HS-5 (cell line): Measurements from ENCODE around the gene PIK3R6.

Experiments
- DNase-seq: peaks from one replicate; pipeline ENCODE4 v3.0.0-alpha.2; 2012; ENCODE audit warnings: low read depth

PIK3R6 gene

DNA sequence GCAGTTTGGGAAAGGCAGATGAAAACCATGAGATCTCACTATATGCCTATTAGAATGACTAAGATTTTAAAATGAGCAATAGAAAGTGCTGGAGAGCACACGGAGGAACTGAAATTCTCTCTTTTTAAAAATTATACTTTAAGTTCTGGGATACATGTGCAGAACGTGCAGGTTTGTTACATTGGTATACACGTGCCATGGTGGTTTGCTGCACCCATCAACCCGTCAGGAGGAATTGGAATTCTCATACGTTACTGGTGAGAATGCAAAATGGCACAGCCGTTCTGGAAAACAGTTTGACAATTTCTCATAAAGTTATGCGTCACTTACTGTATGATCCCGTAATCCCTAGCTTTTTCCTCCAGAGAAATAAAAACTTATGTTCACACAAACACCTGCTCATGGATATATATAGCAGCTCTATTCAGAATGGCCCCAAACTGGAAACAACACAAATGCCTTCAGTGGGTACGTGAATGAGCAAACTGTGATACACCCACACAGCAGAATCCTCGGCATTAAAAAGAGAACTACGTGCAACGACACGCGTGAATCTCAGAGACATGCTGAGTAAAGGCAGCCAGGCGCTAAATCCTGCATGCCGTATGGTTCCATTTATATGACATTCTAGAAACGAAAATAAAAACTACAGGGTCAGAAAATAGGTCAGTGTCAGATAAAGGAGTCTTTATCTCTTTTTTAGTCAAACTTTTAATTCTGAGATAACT, 11.8 kb downstream of the PIK3R6 start:
- no peak for DNase-seq

DNA sequence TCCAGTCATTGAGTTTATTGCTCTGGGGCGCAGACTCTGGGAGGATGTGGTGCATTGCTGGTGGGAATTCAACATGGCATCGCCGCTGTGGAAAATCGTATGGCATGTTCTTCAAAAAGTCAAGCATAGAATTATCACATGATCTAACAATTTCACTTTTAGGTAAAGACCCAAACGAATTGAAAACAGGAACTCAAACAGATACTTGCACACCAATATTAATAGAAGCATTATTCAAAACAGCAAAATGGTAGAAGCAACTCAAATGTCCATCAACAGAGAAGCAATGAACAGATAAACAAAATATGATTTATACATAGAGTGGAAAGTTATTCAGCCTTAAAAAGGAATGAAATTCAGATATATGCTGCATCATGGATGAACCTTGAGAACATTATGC, 15.9 kb downstream of the PIK3R6 start:
- DNase-seq, result no peak

DNA sequence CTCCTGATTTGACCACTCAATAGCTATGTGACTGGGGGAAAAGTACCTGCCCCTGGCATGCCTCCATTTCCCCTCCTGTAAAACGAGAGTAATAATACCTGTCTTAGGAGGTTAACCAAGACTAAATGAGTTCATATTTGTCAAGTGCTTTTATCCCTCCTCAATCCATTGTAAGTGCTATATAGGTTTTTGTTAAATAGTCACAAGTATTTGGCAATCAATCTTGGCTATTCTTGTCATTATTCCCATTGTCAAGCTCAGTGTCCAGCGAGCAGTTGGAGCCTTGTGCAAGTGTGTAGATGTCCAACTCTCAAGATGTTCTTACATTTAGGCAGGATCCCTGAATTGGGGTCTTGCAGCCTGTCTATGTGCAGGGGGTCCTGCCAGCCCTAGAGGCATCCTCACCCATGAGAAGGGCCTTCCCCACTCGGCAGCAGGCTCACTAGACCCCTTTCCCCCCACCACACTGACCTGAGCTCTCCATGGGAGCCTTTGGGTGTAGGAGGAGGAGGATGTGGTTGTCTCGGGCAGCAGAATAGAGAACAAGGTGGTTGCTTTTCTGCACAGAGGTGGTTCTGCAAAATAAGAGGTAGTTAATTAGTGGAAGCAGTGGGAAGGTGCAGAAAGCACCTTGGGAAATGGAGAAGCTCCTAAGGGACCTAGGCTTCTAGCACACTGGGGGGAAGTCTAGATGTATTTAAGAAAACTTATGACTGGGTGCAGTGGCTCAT, 18.0 kb downstream of the PIK3R6 start:
- no peak for DNase-seq

DNA sequence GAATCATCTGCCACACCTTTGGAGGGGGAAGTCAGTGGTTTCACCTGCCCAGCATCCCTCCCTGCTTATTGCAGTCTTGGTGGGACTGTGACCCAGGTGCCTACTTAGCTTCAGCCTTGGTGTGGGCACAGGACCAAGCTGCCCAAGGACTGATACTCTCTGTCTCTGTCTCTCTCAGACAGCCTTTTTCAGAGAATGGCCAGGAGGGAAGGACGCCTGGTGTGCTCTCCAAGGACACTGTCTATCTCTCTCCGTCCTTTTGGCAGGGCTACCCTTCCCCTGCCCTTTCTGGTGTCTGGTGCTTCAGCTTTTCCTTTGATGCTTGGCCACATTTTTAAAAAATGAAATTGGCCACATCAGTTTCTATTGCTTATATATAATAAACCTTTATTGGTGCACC, 19.6 kb downstream of the PIK3R6 start:
- DNase-seq, result no peak

DNA sequence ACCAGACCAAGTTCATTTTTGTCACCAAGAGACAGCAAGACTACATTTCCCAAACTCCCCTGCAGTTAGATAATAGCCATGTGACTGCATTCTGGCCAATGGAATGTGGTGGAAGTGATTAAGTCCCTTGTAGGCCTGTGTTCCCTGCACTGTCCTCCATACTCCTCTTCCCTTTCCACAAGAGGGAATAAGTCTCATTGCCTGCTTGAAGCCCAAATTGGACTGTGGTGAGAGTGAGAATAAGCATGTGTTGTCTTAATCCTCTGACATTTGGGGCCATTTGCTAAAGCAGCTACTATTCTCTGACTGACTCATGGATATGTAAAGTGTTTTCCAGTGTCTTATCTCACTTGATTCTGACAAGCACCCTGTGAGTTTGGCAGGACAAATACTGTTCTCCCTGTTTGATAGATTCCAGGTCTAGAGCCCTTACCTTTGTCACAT, 20.7 kb downstream of the PIK3R6 start:
- DNase-seq, result peak; percentile 20

DNA sequence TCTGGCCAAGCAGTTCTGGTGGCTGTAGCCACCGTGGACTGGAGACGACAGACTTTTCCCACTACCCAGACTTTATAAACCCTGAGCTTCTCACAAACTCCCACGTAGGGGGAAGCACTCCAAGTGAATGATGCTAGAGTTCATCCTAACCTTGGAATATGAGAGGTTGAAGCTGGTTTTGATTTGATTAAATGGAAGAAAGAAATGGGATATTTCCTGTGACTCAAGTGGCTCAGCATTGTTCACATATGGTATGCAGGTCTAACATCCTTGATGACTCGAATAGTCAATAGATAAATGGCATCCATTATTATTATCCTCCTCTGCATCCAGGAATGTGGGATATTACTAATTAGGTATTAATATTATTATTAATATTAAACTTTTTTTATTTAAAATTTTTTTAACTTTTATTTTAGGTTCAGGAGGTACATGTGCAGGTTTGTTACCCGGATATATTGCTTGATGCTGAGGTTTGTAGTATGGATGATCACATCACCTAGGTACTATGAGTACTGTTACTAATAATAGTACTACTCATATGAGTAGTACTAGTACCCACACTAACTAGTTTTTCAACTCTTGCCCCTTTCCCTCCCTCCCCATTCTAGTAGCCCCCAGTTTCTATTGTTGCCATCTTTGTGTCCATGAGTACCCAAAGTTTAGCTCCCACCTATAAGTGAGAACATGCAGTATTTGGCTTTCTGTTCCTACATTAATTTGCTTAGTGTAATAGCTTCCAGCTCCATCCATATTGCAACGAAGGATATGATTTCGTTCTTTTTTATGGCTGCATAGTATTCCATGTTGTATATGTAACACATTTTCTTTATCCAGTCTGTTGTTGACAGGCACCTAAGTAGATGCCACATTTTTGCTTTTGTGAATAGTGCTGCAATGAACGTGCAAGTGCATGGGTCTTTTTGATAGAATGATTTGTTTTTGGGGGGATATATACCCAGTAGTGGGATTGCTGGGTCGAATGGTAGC, 22.9 kb downstream of the PIK3R6 start:
- DNase-seq, result peak; percentile 44

DNA sequence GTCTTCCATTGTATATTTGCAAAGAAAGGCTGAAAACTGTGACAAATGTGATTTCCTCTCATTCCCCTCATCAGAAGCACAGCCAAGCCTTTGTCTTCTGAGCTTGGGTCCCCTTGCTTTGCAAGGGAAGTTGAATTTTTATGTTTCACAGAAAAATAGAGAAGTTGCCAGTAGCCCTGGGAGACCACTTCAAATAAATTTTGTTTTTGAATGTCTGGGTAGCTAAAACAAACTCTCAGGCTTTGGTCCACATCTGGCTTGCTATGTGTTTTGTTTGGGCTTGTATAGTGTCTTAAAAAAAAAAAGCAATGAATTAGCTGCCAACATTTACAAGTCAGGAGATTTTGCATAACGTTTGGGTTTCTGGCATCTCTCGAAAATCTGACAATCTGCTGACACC, 24.1 kb downstream of the PIK3R6 start:
- no peak for DNase-seq

DNA sequence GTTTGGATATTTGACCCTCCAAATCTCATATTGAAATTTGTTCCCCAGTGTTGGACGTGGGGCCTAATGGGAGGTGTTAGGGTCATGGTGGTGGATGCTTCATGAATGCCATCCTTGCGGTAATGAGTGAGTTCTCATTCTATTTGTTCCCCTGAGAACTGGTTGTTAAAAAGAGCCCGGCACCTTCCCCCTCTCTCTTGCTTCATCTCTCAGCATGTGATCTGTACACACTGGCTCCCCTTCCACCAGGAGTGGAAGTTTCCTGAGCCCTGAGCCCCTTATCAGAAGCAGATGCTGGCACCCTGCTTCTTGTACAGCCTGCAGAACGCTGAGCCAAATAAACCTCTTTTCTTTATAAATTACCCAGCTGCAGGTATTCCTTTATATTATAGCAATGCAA, 25.6 kb downstream of the PIK3R6 start:
- no peak for DNase-seq

DNA sequence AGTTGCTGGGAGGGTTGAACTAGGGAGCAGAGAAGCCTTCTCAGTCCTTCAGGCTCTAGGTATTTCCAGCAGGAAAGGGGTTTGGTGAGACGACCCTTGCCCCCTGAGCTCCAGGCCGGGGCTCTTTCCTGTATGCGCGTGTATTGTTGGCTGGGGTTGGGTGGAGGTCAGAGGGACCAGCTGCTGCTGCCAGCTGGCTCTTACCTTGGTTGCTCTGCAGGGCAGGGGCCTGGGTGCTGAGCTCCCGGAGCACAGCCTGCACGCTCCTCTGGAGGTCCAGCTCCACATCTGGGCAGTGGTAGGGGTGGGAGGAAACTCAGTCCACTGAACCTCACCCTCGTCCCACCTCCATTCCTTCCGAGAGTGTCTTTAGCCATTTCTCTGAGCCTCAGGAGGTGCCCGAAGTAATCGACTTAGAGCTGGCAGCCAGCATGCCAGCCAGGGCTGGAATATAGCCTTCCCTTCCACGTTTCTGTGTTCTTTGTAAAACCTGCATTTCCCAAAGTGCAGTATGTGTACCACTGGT, 28.0 kb downstream of the PIK3R6 start:
- no peak for DNase-seq

DNA sequence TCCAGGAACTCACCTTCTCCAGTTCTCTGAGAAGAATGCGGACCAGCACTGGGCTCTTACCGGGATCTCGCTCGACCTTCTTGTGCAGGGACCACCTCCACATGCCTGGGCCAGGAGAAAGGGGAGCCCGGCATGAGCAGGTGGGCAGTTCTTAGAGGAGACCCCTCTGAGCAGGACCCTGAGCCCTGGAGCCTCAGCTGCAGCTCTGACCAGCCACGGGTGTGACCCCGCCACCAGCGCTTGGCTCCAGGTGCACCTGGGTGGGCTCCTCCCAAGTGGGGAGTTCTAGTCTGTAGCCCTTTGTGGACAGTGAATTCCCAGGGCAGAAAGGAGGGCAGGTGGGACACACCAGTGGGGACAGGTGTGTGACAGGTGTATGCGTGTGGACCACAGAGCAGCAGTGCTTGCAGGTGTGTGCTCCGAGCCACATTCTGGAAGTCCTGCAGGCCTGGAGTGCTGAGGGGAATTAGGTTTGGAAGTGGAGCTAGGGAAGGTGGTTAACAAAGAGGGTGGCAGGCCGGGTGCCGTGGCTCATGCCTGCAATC, 28.9 kb downstream of the PIK3R6 start:
- DNase-seq, result no peak

DNA sequence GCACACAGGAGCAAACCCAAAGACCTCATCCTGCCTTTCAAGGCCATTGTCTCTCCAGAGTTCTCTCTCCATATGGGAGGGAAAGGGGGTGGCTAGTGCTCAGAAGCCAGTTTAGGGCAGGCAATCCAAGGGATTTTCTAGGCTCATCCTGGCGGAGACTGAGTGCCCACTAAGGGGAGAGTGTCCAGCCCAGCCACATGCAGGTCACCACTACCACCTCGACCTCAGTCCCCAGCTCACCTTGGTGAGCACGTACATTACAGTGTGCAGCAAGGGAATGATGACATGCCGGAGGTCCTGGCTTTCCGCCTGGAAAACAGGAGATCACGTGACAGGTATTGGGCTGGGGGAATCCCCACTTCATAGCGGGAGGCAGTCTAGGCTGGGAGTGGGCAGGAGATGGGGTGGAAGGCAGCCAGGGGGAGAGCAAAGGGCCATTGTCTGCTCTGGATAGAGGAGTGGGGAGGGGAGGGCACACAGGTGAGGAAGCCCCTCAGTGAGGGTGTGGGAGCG, 29.9 kb downstream of the PIK3R6 start:
- DNase-seq, result no peak

DNA sequence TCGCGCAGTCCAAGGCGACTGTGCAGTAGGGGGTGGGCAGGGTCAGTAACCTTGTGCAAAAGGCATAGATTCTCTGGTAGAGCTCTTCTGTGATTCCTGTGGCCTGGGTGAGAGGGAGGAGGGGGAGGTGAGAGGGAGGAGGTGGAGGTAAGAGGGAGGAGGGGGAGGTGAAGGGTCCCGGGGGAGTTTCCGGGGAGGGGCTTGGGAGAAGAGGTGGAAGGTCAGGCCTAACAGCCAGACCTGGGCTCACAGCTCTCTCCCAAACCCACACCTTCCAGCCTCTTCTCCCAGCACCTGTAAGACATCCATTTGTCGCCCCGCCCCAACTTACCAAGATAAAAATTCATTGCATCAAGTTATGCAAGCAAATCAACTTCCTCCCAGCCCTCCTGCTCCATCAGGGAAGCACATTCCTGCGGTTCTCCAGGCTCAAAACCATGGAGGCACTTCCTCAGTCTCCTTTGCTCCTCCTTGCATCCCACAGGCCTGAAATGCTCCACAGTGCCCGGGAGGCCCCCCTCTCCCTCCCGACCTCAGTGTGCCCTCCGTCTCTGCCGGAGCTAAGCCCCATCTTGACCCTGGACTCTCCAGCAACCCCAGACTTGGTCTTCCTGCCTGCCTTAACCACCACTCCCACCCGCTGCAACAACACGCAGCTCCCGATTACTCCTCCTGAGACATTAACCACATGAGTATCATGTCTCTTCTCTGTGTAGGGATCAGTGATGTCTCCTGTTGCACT, 30.5 kb downstream of the PIK3R6 start:
- no peak for DNase-seq

DNA sequence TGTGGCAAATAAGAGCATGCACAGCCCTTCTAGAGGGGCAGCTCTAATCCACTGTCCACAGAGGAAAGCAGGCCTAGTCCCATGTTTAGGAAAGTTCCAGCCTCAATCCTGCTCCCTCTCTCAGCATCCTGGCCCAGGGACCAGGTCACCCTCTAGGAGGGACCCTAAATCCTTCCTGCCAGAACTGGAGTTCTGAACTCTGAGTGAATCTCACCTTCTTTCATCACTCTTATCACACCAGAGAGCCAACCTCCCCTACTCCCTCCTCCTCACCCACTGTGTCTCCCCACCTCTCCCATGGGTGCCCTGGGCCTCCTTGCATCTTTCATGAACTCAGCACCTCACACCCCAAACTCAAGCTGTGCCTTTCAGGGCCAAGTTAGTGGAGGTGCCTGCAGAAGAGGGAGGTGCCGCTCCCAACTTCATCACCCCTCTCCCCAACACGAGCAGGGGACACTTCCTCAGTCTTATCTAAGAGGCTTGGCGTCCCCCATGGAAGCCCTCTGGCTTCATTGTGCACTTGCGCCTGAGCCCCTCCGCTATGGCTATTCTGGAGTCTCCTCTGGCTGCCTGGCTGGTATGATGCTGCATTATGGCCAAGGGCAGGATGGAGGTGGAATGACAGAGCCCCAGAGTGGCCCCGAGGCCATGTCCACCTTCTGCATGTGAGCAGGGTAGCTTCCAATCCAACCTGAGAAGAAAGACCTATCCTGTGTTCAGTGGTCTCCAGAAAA, 31.7 kb downstream of the PIK3R6 start:
- DNase-seq, result no peak

DNA sequence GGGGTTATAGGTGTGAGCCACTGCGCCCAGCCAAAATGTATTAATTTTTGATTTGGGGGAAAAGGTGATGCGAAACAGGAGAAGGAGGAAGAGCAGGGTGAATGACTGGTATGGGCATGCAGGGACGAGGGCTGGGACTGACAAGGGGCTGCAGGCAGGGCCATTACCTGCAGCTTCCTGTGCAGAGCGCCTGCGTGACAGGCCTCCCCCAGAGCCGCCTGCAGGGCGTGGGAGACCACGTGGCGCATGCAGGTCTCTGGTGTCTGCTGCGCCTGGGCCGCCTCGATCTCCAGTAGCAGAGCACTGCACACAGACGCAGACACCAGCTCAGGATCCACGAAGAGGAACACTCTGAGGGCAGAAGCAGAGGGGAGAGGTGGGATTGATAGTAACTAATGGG, 32.4 kb downstream of the PIK3R6 start:
- no peak for DNase-seq

DNA sequence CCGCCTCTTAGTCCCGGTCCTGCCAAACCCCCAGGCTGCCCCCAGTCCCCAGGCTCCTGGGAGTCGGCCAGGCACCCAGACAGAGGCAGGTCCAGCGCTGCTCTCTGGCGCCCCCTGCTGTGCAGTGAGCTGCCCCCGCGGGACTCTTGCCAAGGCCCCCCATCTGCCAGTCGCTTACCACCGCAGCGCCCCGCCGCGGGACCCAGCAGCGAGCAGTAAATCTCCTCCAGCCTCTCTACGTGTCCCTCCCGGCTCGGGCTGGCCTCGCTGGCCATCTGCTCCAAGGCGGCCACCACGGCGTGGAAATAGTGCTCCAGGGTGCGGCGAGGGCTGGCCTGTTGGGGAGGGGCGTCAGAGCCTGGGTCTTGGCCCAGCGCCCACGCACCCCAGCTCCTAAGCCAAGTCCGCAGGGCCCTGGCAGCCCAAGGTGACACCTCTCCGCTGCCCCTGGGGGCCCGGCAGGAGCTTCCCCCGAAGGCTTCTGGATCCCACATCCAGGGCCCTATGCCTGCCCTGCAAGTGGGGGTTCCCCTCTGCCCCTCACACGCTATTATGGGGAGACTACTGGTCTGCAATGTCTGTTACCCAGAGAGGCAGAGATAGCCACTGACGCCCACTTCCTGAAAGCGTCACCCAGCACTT, 34.6 kb downstream of the PIK3R6 start:
- no peak for DNase-seq

DNA sequence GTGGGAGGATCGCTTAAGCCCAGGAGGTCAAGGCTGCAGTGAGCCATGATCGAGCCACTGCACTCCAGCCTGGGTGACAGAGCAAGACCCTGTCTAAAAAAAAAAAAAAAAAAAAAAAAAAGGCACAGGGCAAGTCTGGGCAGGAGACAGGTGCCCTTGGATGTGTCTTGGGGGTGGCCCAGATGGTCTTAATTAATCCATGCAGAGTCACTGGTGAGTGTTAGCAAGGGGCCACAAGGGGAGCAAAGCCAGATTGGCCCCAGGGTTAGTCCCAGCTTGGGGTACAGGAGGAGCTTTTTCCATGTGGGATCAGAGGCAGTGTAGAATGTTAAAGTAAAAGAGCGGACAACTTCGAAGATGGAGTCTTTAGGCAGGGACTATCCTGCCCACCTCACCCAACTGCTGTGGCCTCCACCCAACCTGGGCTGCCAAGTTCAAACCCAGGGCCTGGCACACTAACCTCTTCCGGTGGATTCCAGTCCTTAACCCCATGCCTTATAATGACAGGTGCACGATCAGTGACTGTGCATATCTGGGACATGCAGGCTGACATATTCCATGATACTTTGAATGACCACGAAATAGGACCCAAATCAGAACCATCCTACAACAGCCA, 36.1 kb downstream of the PIK3R6 start:
- no peak for DNase-seq

DNA sequence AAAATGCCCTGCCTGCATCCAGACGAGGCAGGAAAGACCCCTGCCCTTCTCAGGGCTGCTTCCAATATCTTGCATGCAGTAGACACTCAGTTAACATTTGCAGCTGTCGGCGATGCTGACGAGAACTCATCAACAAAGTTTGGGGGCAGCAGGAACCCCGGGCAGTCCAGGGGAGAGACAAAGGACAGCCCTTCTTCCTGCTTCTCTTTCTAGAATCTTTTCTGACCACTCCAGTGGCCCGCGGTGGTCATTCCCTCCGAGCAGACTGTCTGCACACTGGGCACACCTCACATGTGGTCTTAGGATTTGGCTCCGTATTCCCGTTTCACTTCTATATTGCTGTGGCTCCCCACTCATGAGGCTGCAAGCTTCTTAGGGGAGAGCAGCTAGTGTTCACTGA, 37.3 kb downstream of the PIK3R6 start:
- no peak for DNase-seq

DNA sequence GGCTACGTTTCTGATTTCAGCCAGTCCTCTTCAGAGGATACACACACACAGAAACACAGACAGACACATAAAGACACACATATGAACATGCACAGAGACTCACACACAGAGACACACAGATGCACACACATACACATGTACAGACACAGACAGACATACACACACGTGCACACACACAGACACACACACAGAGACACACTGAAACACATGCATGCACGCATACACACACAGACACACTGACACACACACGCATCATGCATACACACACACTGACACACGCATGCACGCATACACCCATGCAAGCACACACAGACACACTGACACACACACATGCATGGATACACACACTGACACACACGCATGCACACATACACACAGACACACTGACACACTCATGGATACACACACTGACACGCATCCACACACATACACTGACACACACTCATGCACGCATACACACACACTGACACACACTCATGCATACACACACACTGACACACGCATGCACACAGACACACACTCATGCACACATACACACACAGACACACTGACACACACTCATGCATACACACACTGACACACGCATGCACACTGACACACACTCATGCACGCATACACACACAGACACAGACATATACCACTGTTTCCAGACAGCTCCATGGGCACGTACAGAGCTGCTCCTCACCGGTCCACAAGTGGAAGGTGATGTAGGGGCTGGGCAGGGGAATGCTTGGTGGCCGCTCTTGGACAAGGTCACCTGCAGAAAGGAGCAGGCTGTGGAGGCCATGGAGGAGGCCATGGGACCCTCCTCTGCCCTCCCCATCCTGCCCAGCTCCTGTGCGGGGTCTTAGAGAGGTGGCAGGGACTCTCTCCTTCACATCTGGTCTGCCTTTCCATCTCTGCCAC, 38.2 kb downstream of the PIK3R6 start:
- DNase-seq, result no peak
